CD4-positive, alpha-beta T cell treated with Interleukin-6 for 4 hours (primary cell): Measurements from ENCODE around the gene VAT1L.

Experiments
- DNase-seq: peaks from one replicate; pipeline ENCODE4 v3.0.0-alpha.2; 2020; ENCODE audit warnings: mixed read lengths

The VAT1L gene

GRCh38 chr16:77836801-77837200 lies 48.4 kb downstream of the VAT1L start:
- DNase-seq = no peak

GRCh38 chr16:77838597-77839255 lies 50.4 kb downstream of the VAT1L start:
- no peak for DNase-seq

GRCh38 chr16:77840093-77840492 lies 51.7 kb downstream of the VAT1L start:
- DNase-seq = no peak

GRCh38 chr16:77840673-77841501 lies 52.5 kb downstream of the VAT1L start:
- DNase-seq = no peak

GRCh38 chr16:77841502-77841763 lies 53.1 kb downstream of the VAT1L start:
- no peak for DNase-seq

GRCh38 chr16:77842468-77842867 lies 54.1 kb downstream of the VAT1L start:
- DNase-seq = no peak

- DNase-seq = no peak
Measured at GRCh38 chr16:77843405-77843804, 55.0 kb downstream of the VAT1L start.

- DNase-seq = no peak
Measured at GRCh38 chr16:77844801-77845200, 56.4 kb downstream of the VAT1L start.

- no peak for DNase-seq
Measured at GRCh38 chr16:77849646-77850258, 61.4 kb downstream of the VAT1L start.

GRCh38 chr16:77850636-77851333 lies 62.4 kb downstream of the VAT1L start:
- no peak for DNase-seq

GRCh38 chr16:77853161-77853560 lies 64.8 kb downstream of the VAT1L start:
- no peak for DNase-seq

GRCh38 chr16:77856438-77857160 lies 68.2 kb downstream of the VAT1L start:
- no peak for DNase-seq

- no peak for DNase-seq
Measured at GRCh38 chr16:77858060-77858459, 69.7 kb downstream of the VAT1L start.

- DNase-seq = no peak
Measured at GRCh38 chr16:77859493-77860232, 71.3 kb downstream of the VAT1L start.

GRCh38 chr16:77860953-77861352 lies 72.6 kb downstream of the VAT1L start:
- DNase-seq = no peak

GRCh38 chr16:77863250-77863649 lies 74.9 kb downstream of the VAT1L start:
- no peak for DNase-seq

- DNase-seq = no peak
Measured at GRCh38 chr16:77866752-77867151, 78.4 kb downstream of the VAT1L start.

- DNase-seq = no peak
Measured at GRCh38 chr16:77868052-77868451, 79.7 kb downstream of the VAT1L start.

- DNase-seq = no peak
Measured at GRCh38 chr16:77868478-77868877, 80.1 kb downstream of the VAT1L start.

- no peak for DNase-seq
Measured at GRCh38 chr16:77869997-77870813, 81.8 kb downstream of the VAT1L start.

- DNase-seq = no peak
Measured at GRCh38 chr16:77871932-77872331, 83.6 kb downstream of the VAT1L start.
